CD14-positive monocyte (primary cell): ENCODE measurements around the gene KANSL3. TPM values are rescaled to one million over a fixed set of nuclear protein-coding genes. Genes with fewer than 3 reads are reported as not detected.

ENCODE experiments used
- DNase-seq, 3 donors: peaks; one replicate each; pipeline ENCODE4 v3.0.0-alpha.2; 2011 to 2022
- H2AFZ ChIP-seq: 2 replicates; pipeline ENCODE4 v1.6.0; 2012; ENCODE audit warnings: mild to moderate bottlenecking, low read depth, low read length, inconsistent platforms; ENCODE audit not compliant: insufficient read depth, poor library complexity, severe bottlenecking
- H3K27ac ChIP-seq, 2 donors: 1 replicate in 1 of 2; 2 replicates in 1 of 2; pipeline ENCODE4 v1.5.1; 2012 to 2013; ENCODE audit warnings: low read length in 2 of 2, control low read depth in 1 of 2, inconsistent platforms in 1 of 2, low read depth in 1 of 2, mild to moderate bottlenecking in 1 of 2
- H3K27me3 ChIP-seq, 2 donors: one replicate each; pipeline versions ENCODE4 v1.6.0 to v1.6.1; 2011 to 2013; ENCODE audit warnings: low read length in 2 of 2; ENCODE audit not compliant: control insufficient read depth in 2 of 2, insufficient read depth in 2 of 2
- H3K36me3 ChIP-seq, 2 donors: replicated peaks in 1 of 2; 1 replicate in 1 of 2; 2 replicates in 1 of 2; pipeline versions ENCODE4 v1.5.1 to v1.6.1; 2012 to 2013; ENCODE audit warnings: low read length in 2 of 2, control low read depth in 1 of 2, inconsistent platforms in 1 of 2, mild to moderate bottlenecking in 1 of 2; ENCODE audit not compliant: insufficient read depth in 2 of 2, control insufficient read depth in 1 of 2
- H3K4me1 ChIP-seq, 2 donors: 1 replicate in 1 of 2; 2 replicates in 1 of 2; pipeline versions ENCODE4 v1.5.1 to v1.6.1; 2012 to 2013; ENCODE audit warnings: low read length in 2 of 2, control low read depth in 1 of 2, inconsistent platforms in 1 of 2, mild to moderate bottlenecking in 1 of 2, moderate library complexity in 1 of 2; ENCODE audit not compliant: insufficient read depth in 2 of 2, control insufficient read depth in 1 of 2
- H3K4me2 ChIP-seq: replicated peaks from 2 replicates; pipeline ENCODE3; 2012; ENCODE audit warnings: low read length, moderate library complexity, mild to moderate bottlenecking; ENCODE audit not compliant: poor library complexity, severe bottlenecking; ENCODE audit errors: extremely low read depth
- H3K4me3 ChIP-seq, 3 experiments: fragments of 200-600 bp in 1 of 3; sonication (generic) in 1 of 3; replicated peaks in 1 of 3; 1 replicate in 2 of 3; 2 replicates in 1 of 3; pipeline ENCODE4 v1.5.1; 2011 to 2013; ENCODE audit warnings: low read length in 3 of 3, mild to moderate bottlenecking in 3 of 3, control low read depth in 2 of 3, low read depth in 2 of 3, inconsistent platforms in 1 of 3, moderate library complexity in 1 of 3
- H3K79me2 ChIP-seq: 2 replicates; pipeline ENCODE4 v1.6.0; 2012; ENCODE audit warnings: mild to moderate bottlenecking, control low read depth, inconsistent platforms, low read length, moderate library complexity; ENCODE audit not compliant: insufficient read depth
- H3K9ac ChIP-seq: 2 replicates; pipeline ENCODE4 v1.6.0; 2017; ENCODE audit warnings: low read length, mild to moderate bottlenecking; ENCODE audit not compliant: insufficient read depth, poor library complexity, severe bottlenecking
- H3K9me3 ChIP-seq, 2 donors: replicated peaks in 1 of 2; 1 replicate in 1 of 2; 2 replicates in 1 of 2; pipeline versions ENCODE4 v1.5.1 to v1.6.1; 2012 to 2013; ENCODE audit warnings: low read length in 2 of 2, control low read depth in 1 of 2; ENCODE audit not compliant: control insufficient read depth in 1 of 2, insufficient read depth in 1 of 2
- H4K20me1 ChIP-seq: 2 replicates; pipeline ENCODE4 v1.6.0; 2012; ENCODE audit warnings: mild to moderate bottlenecking, low read length, control low read depth, moderate library complexity; ENCODE audit not compliant: insufficient read depth
- H3K27ac Mint-ChIP-seq, 7 donors: one replicate each; pipeline ENCODE4 v1.8.0; 2020; ENCODE audit warnings: mild to moderate bottlenecking in 7 of 7, mixed read lengths in 7 of 7, moderate library complexity in 6 of 7, inconsistent platforms in 2 of 7
- H3K27me3 Mint-ChIP-seq, 3 donors: one replicate each; pipeline ENCODE4 v1.8.0; 2021 to 2022; ENCODE audit warnings: low read depth in 3 of 3, mild to moderate bottlenecking in 3 of 3, mixed read lengths in 3 of 3, moderate library complexity in 3 of 3, inconsistent platforms in 1 of 3
- H3K36me3 Mint-ChIP-seq, 2 donors: one replicate each; pipeline ENCODE4 v1.8.0; 2020; ENCODE audit warnings: mixed read lengths in 2 of 2, inconsistent platforms in 1 of 2, mild to moderate bottlenecking in 1 of 2
- H3K4me1 Mint-ChIP-seq: one replicate; pipeline ENCODE4 v1.8.0; 2020; ENCODE audit warnings: mild to moderate bottlenecking, mixed read lengths
- H3K4me3 Mint-ChIP-seq, 2 donors: one replicate each; pipeline ENCODE4 v1.8.0; 2020; ENCODE audit warnings: mild to moderate bottlenecking in 2 of 2, mixed read lengths in 2 of 2, moderate library complexity in 1 of 2
- H3K9me3 Mint-ChIP-seq, 7 donors: one replicate each; pipeline ENCODE4 v1.8.0; 2020 to 2022; ENCODE audit warnings: mixed read lengths in 7 of 7, mild to moderate bottlenecking in 6 of 7, moderate library complexity in 6 of 7, inconsistent platforms in 2 of 7
- WGBS: methylation state at CpG from one replicate; pipeline ENCODE4 v1.1.5; 2013; ENCODE audit warnings: missing lambda C conversion rate; ENCODE audit not compliant: insufficient coverage; 5-methylcytosine and 5-hydroxymethylcytosine counted together
- intact Hi-C, 2 donors: fragments of 100-400 bp; cut with micrococcal nuclease; formaldehyde crosslinking; loops; one replicate each; pipeline versions ENCODE4 v1.15.0 to v1.15.1; 2023
- polyA plus RNA-seq, 3 donors: library from polyadenylated mRNA; depleted of rRNA in 1 of 3; unstranded in 2 of 3; stranded (reverse) in 1 of 3; fragments of 300-500 nt in 2 of 3; fragments of >200 nt in 1 of 3; fragmentation: Illumina TruSeq in 2 of 3; gene quantifications; 1 replicate in 2 of 3; 2 replicates in 1 of 3; pipeline ENCODE4 v1.2.3, GENCODE V29; 2012 to 2021
- TF ChIP-seq, protein P1 (sequence below): fragments of 200-600 bp; IDR thresholded peaks from one replicate; pipeline ENCODE4 v1.8.0; 2022; ENCODE audit warnings: antibody characterized with exemption, mild to moderate bottlenecking

Gene KANSL3
- polyA plus RNA-seq, 3 donors: 2.5 to 25.3 (median 7.2) TPM

DNA sequence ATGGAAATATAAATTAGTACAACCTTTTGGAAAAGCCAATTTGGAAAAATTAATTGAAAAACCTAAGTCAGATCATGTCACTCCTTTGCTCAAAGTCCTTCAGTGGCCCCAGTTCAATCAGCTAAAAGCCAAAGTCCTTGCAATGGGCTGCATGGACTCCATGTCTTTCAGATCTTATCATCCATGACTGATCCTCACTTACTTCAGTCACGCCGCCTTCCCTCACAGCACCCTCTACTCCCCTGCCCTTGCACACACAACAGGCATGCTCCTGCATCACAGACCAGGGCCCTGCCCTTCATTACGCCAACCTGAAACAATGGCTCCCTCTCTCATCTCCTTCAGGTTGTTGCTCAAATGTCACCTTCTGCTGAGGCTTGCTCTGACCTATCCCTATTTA lies 15.6 kb downstream of the KANSL3 start:
- Histone ChIP-seq H3K4me2 (no peak overlapping the region), H3K4me1 (peaks cover 35 to 43% of the 10 kb centered on the region in 2 donors), H3K4me3 (no peak overlapping the region), H4K20me1 (no peaks in the 10 kb centered on the region), H2AFZ (no peak overlapping the region), H3K27ac (peak overlapping the region; percentile 47 to 76), H3K9ac (no peak overlapping the region), H3K79me2 (peaks cover 24% of the 10 kb centered on the region), H3K27me3 (no peaks in the 10 kb centered on the region), H3K36me3 (peaks cover 9 to 37% of the 10 kb centered on the region in 2 donors), H3K9me3 (no peaks in the 10 kb centered on the region)
- H3K4me1 Mint-ChIP-seq: peaks cover 46% of the 10 kb centered on the region
- peaks cover 0 to 4% (median 0%) of the 10 kb centered on the region in 3 donors for H3K27me3 Mint-ChIP-seq
- H3K4me3 Mint-ChIP-seq: peak overlapping the region in 1 of 2 donors; percentile 26
- H3K27ac Mint-ChIP-seq: peak overlapping the region; percentile 43 to 94 (median 84)
- DNase-seq: no peak
- WGBS: 94% methylated on average over 3 of the region's 3 CpGs
- intact Hi-C loops: no loop called here
- no peaks in the 10 kb centered on the region for H3K9me3 Mint-ChIP-seq
- TF ChIP-seq, protein P1, sequence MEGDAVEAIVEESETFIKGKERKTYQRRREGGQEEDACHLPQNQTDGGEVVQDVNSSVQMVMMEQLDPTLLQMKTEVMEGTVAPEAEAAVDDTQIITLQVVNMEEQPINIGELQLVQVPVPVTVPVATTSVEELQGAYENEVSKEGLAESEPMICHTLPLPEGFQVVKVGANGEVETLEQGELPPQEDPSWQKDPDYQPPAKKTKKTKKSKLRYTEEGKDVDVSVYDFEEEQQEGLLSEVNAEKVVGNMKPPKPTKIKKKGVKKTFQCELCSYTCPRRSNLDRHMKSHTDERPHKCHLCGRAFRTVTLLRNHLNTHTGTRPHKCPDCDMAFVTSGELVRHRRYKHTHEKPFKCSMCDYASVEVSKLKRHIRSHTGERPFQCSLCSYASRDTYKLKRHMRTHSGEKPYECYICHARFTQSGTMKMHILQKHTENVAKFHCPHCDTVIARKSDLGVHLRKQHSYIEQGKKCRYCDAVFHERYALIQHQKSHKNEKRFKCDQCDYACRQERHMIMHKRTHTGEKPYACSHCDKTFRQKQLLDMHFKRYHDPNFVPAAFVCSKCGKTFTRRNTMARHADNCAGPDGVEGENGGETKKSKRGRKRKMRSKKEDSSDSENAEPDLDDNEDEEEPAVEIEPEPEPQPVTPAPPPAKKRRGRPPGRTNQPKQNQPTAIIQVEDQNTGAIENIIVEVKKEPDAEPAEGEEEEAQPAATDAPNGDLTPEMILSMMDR: no peak
- H3K36me3 Mint-ChIP-seq: peaks cover 41 to 59% of the 10 kb centered on the region in 2 donors

DNA sequence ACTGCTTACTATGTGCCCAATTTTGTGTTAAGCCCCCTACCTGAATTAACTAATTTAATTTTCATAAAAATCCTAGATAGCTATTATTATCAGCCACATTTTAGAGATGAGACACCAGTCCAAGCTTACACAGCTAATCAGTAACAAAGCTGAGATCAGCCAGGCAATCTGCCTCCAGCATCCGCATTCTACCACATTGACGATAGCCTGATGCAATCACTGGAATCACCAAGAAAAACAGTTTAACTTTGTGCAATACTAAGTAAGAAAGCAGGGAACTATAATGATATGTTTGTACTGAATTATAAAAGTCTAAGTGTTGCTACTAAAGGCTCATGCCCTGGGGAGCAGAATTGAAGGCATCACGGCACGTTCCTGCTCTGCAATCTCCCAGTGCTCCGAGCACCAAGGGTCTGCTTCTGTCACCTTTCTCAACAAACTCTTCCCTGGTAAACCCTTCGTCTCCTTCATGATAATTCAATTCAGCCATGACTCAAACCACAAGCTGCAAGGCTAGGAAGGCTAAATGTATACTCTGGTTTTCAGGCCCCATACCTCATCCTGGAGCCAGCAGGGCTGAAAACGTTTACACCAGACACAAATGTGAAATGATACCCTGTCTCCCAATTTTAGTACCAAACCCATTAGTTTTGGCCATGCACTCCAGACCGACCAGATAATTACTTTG lies 19.4 kb downstream of the KANSL3 start:
- H3K4me3 Mint-ChIP-seq: no peak overlapping the region
- H3K27ac ChIP-seq: peak overlapping the region; percentile 83 to 87
- H3K27ac Mint-ChIP-seq: peak overlapping the region; percentile 81 to 97 (median 90)
- peaks cover 49% of the 10 kb centered on the region for H3K4me1 Mint-ChIP-seq
- no peak overlapping the region for H2AFZ ChIP-seq
- peaks cover 40 to 50% of the 10 kb centered on the region in 2 donors for H3K4me1 ChIP-seq
- peak; percentile 35 to 57 (median 43) for DNase-seq
- no peaks in the 10 kb centered on the region for H3K27me3 ChIP-seq
- peak overlapping the region; percentile 70 for H3K4me2 ChIP-seq
- WGBS: 65% methylated on average over 6 of the region's 8 CpGs
- TF ChIP-seq, protein P1: no peak
- peaks cover 32% of the 10 kb centered on the region for H3K79me2 ChIP-seq
- peaks cover 14 to 51% of the 10 kb centered on the region in 2 donors for H3K36me3 ChIP-seq
- peaks cover 37 to 48% of the 10 kb centered on the region in 2 donors for H3K36me3 Mint-ChIP-seq
- H3K9ac ChIP-seq: no peak overlapping the region
- no peaks in the 10 kb centered on the region for H3K9me3 ChIP-seq
- no peaks in the 10 kb centered on the region for H3K9me3 Mint-ChIP-seq
- intact Hi-C loops: loop anchor here in 1 of 2 donors (5.0 to 10.0 kb wide), 2 partner anchors 46 to 144 kb away; partner anchors contain the start of gene CNNM4
- peak overlapping the region in 1 of 3 experiments; percentile 76 for H3K4me3 ChIP-seq
- H4K20me1 ChIP-seq: peaks cover 5% of the 10 kb centered on the region
- H3K27me3 Mint-ChIP-seq: peaks cover 0 to 2% (median 0%) of the 10 kb centered on the region in 3 donors
